Liver (tissue), 2 donors: ENCODE measurements around the gene MYO6.

Experiments
- CTCF ChIP-seq: fragments of 150-350 bp; IDR thresholded peaks from 2 replicates; pipeline ENCODE4 v1.5.1; 2017; ENCODE audit warnings: improper control_type of control experiment, low read depth, low read length; ENCODE audit not compliant: missing input control
- REST ChIP-seq: IDR thresholded peaks from 2 replicates; pipeline ENCODE4 v1.6.1; 2016; ENCODE audit warnings: antibody characterized with exemption, mild to moderate bottlenecking
- YY1 ChIP-seq: IDR thresholded peaks from 2 replicates; pipeline ENCODE4 v1.6.1; 2016; ENCODE audit warnings: antibody characterized with exemption, mild to moderate bottlenecking
- donor health status: healthy.

- no peak for TF ChIP-seq CTCF
- TF ChIP-seq YY1: no peak
- TF ChIP-seq REST: no peak
These were observed 70.9 kb downstream of the MYO6 start for GRCh38 chr6:75819776-75820487.
